GM21529 (cell line): Measurements from ENCODE around the gene M6PR.
A peak's percentile ranks its signal among the peaks of the same experiment; 100 is the strongest.

Experiments used
- ATAC-seq: cut with Tn5 transposase; IDR thresholded peaks from one replicate; pipeline ENCODE4 v1.9.1; 2021; ENCODE audit not compliant: unreplicated experiment

Gene M6PR

GRCh38 chr12:8949342-8950220 is at the start of gene M6PR:
Gene M6PR, minus strand, starts transcription at chr12:8949645. Its CDS starts 3,241 bp downstream, at chr12:8946404.
- peak; percentile 79 for ATAC-seq

- ATAC-seq: peak; percentile 99
Observed at GRCh38 chr12:8996682-8997405, 47.4 kb upstream of the M6PR start.

GRCh38 chr12:8995021-8995775 is 45.8 kb upstream of the M6PR start:
- no peak for ATAC-seq

GRCh38 chr12:8993827-8994226 is 44.4 kb upstream of the M6PR start:
- no peak for ATAC-seq

GRCh38 chr12:8991371-8992345 is 42.2 kb upstream of the M6PR start:
- no peak for ATAC-seq

GRCh38 chr12:8989413-8989812 is 40.0 kb upstream of the M6PR start, which contains the start of gene KLRG1:
Gene KLRG1, plus strand, starts transcription at chr12:8989546. Its CDS starts 90 bp downstream, at chr12:8989636.
- no peak for ATAC-seq

GRCh38 chr12:8987685-8988084 is 38.2 kb upstream of the M6PR start:
- no peak for ATAC-seq

- ATAC-seq: no peak
Observed at GRCh38 chr12:8987163-8987562, 37.7 kb upstream of the M6PR start.

- no peak for ATAC-seq
Observed at GRCh38 chr12:8985213-8985754, 35.8 kb upstream of the M6PR start.

GRCh38 chr12:8980137-8980536 is 30.7 kb upstream of the M6PR start:
- ATAC-seq: no peak

- no peak for ATAC-seq
Observed at GRCh38 chr12:8970432-8970831, 21.0 kb upstream of the M6PR start.

GRCh38 chr12:8969861-8970411 is 20.5 kb upstream of the M6PR start:
- ATAC-seq: no peak

- no peak for ATAC-seq
Observed at GRCh38 chr12:8968761-8969160, 19.3 kb upstream of the M6PR start.

GRCh38 chr12:8960176-8960575 is 10.7 kb upstream of the M6PR start:
- ATAC-seq: no peak

GRCh38 chr12:8958066-8958465 is 8.6 kb upstream of the M6PR start:
- ATAC-seq: no peak

GRCh38 chr12:8957561-8957960 is 8.1 kb upstream of the M6PR start:
- no peak for ATAC-seq

GRCh38 chr12:8956772-8957171 is 7.3 kb upstream of the M6PR start:
- no peak for ATAC-seq

GRCh38 chr12:8956073-8956472 is 6.6 kb upstream of the M6PR start:
- no peak for ATAC-seq

- ATAC-seq: no peak
Observed at GRCh38 chr12:8953773-8954402, 4.4 kb upstream of the M6PR start.
